ENCODE measurements around the gene RSPRY1. TPM values are rescaled to one million over a fixed set of nuclear protein-coding genes. Genes with fewer than 3 reads are reported as not detected.

Gene RSPRY1
- total and polyA plus RNA-seq, 2 donors (not counting 1 experiment from before 2014, with no cell fraction given): 36.5 to 51.9 TPM

DNA sequence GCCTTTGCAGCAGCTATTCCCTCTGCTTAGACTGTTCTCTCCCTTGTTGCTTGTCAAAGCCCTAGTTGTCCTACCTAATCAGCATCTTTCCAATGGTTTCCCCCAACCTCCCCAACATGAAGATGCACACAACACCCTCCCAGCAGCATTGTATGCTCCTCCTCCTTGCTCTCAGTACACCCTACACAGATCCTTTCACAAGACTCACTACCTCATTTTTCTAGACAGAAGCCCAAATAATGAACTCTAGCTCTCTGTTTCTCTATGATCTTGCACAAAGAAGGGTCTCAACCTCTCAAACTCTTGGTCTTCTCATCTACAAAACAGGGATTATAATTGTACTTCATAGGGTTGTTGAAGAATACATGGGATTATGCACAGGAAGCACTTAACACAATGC lies 19.7 kb upstream of the RSPRY1 start:
- Histone ChIP-seq H2AFZ (ENCODE audit: low read length) (no peak overlapping the region), H3K4me2 (ENCODE audit: extremely low read depth, insufficient read depth, low read length) (no peak overlapping the region), H3K9ac (ENCODE audit: insufficient read depth, low read length) (no peak overlapping the region), H3K4me3 (replicated peaks in 1 of 4; ENCODE audit: control extremely low read depth in 1 of 4, insufficient read depth in 1 of 4, low read depth in 3 of 4, low read length in 4 of 4) (no peak overlapping the region), H3K4me1 (ENCODE audit: control insufficient read depth, extremely low read depth, insufficient read depth, low read length) (no peaks in the 10 kb centered on the region), H4K20me1 (ENCODE audit: control insufficient read depth, extremely low read depth, insufficient read depth, low read length) (no peaks in the 10 kb centered on the region), H3K79me2 (ENCODE audit: control insufficient read depth, insufficient read depth, low read length) (no peaks in the 10 kb centered on the region), H3K27me3 (ENCODE audit: control insufficient read depth, insufficient read depth, low read length) (no peaks in the 10 kb centered on the region), H3K36me3 (ENCODE audit: control insufficient read depth, insufficient read depth, low read length) (peaks cover 8% of the 10 kb centered on the region), H3K27ac (ENCODE audit: insufficient read depth, low read length) (no peak overlapping the region), H3K9me3 (ENCODE audit: control insufficient read depth, insufficient read depth, low read depth, low read length) (no peaks in the 10 kb centered on the region)
- no peak for DNase-seq (ENCODE audit: low read depth in 2 of 2)
- no peak for TF ChIP-seq EZH2 (IDR thresholded peaks at IDR 0.05; ENCODE audit: low read length, missing control alignments)
- TF ChIP-seq, protein P1, sequence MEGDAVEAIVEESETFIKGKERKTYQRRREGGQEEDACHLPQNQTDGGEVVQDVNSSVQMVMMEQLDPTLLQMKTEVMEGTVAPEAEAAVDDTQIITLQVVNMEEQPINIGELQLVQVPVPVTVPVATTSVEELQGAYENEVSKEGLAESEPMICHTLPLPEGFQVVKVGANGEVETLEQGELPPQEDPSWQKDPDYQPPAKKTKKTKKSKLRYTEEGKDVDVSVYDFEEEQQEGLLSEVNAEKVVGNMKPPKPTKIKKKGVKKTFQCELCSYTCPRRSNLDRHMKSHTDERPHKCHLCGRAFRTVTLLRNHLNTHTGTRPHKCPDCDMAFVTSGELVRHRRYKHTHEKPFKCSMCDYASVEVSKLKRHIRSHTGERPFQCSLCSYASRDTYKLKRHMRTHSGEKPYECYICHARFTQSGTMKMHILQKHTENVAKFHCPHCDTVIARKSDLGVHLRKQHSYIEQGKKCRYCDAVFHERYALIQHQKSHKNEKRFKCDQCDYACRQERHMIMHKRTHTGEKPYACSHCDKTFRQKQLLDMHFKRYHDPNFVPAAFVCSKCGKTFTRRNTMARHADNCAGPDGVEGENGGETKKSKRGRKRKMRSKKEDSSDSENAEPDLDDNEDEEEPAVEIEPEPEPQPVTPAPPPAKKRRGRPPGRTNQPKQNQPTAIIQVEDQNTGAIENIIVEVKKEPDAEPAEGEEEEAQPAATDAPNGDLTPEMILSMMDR (conservative IDR thresholded peaks at IDR 0.05 in 1 of 2, IDR thresholded peaks at IDR 0.05 in 1 of 2; ENCODE audit: low read depth in 1 of 2, low read length in 2 of 2): no peak

DNA sequence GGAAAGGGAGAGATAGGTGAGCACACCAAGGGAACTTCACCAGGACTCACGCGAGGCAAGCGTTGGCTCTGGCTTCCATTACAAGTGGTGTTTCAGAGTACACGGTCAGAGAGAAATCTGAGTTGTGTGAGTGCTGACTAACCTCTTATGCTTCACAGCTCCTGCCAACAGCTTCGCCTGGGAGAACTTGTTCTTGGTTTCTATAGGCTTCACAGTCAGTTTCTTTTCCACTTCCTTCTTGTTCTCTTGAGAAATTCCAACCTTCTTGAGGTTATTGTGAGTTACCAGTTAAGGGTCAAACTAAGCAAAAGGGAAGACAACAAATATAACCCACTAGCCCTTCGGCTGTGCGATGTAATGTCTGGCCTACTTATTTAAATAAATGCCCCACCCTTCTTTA lies 19.2 kb upstream of the RSPRY1 start:
- no peaks in the 10 kb centered on the region for H3K79me2 ChIP-seq (ENCODE audit: control insufficient read depth, insufficient read depth, low read length)
- no peak overlapping the region for H3K4me3 ChIP-seq (replicated peaks in 1 of 4; ENCODE audit: control extremely low read depth in 1 of 4, insufficient read depth in 1 of 4, low read depth in 3 of 4, low read length in 4 of 4)
- H3K36me3 ChIP-seq (ENCODE audit: control insufficient read depth, insufficient read depth, low read length): peaks cover 8% of the 10 kb centered on the region
- TF ChIP-seq, protein P1 (conservative IDR thresholded peaks at IDR 0.05 in 1 of 2, IDR thresholded peaks at IDR 0.05 in 1 of 2; ENCODE audit: low read depth in 1 of 2, low read length in 2 of 2): no peak
- no peak for TF ChIP-seq EZH2 (IDR thresholded peaks at IDR 0.05; ENCODE audit: low read length, missing control alignments)
- no peaks in the 10 kb centered on the region for H3K27me3 ChIP-seq (ENCODE audit: control insufficient read depth, insufficient read depth, low read length)
- H3K9me3 ChIP-seq (ENCODE audit: control insufficient read depth, insufficient read depth, low read depth, low read length): no peaks in the 10 kb centered on the region
- H3K4me2 ChIP-seq (ENCODE audit: extremely low read depth, insufficient read depth, low read length): no peak overlapping the region
- no peak overlapping the region for H3K9ac ChIP-seq (ENCODE audit: insufficient read depth, low read length)
- no peak overlapping the region for H2AFZ ChIP-seq (ENCODE audit: low read length)
- peak; percentile 75 to 83 for DNase-seq (ENCODE audit: low read depth in 2 of 2)
- no peaks in the 10 kb centered on the region for H4K20me1 ChIP-seq (ENCODE audit: control insufficient read depth, extremely low read depth, insufficient read depth, low read length)
- H3K4me1 ChIP-seq (ENCODE audit: control insufficient read depth, extremely low read depth, insufficient read depth, low read length): no peaks in the 10 kb centered on the region
- H3K27ac ChIP-seq (ENCODE audit: insufficient read depth, low read length): no peak overlapping the region

DNA sequence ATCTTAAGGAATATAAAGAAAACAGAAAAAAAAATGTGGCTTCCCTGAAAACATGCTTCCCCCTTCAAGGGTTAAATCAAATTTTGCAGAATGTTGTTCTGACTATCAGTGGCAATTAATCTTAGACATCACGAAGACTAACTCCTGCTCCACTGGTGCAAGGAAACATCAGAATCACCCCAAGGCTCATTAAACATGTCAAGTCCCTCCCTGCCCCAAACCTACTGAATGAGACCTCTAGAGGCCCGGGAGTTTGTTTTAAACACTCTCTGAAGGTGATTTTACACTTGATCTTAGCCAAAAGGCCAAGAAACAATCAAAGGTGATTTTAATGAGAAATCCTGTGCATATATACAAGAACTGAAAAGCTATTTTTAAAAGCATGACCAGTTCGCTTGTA lies 18.6 kb upstream of the RSPRY1 start:
- Histone ChIP-seq H2AFZ (ENCODE audit: low read length) (no peak overlapping the region), H3K27me3 (ENCODE audit: control insufficient read depth, insufficient read depth, low read length) (no peaks in the 10 kb centered on the region), H3K36me3 (ENCODE audit: control insufficient read depth, insufficient read depth, low read length) (peaks cover 8% of the 10 kb centered on the region), H3K9ac (ENCODE audit: insufficient read depth, low read length) (no peak overlapping the region), H3K79me2 (ENCODE audit: control insufficient read depth, insufficient read depth, low read length) (no peaks in the 10 kb centered on the region), H3K9me3 (ENCODE audit: control insufficient read depth, insufficient read depth, low read depth, low read length) (no peaks in the 10 kb centered on the region), H3K4me1 (ENCODE audit: control insufficient read depth, extremely low read depth, insufficient read depth, low read length) (no peaks in the 10 kb centered on the region), H3K4me3 (replicated peaks in 1 of 4; ENCODE audit: control extremely low read depth in 1 of 4, insufficient read depth in 1 of 4, low read depth in 3 of 4, low read length in 4 of 4) (no peak overlapping the region), H3K4me2 (ENCODE audit: extremely low read depth, insufficient read depth, low read length) (no peak overlapping the region), H3K27ac (ENCODE audit: insufficient read depth, low read length) (no peak overlapping the region), H4K20me1 (ENCODE audit: control insufficient read depth, extremely low read depth, insufficient read depth, low read length) (no peaks in the 10 kb centered on the region)
- no peak for DNase-seq (ENCODE audit: low read depth in 2 of 2)
- no peak for TF ChIP-seq EZH2 (IDR thresholded peaks at IDR 0.05; ENCODE audit: low read length, missing control alignments)
- TF ChIP-seq, protein P1 (conservative IDR thresholded peaks at IDR 0.05 in 1 of 2, IDR thresholded peaks at IDR 0.05 in 1 of 2; ENCODE audit: low read depth in 1 of 2, low read length in 2 of 2): no peak

All from fibroblast of lung (primary cell).